Measurements from ENCODE around the gene PDE10A. TPM values are rescaled to one million over a fixed set of nuclear protein-coding genes. Genes with fewer than 3 reads are reported as not detected.

The PDE10A gene
- total RNA-seq, 1 donor from 2014 or later, result 0.79 TPM

GRCh38 chr6:165543781-165544180 lies 119.3 kb downstream of the PDE10A start:
- Histone ChIP-seq H3K36me3 (ENCODE audit: control insufficient read depth, insufficient read depth, low read length) (no peaks in the 10 kb centered on the region), H3K27me3 (ENCODE audit: control insufficient read depth, insufficient read depth, low read length) (no peaks in the 10 kb centered on the region), H3K4me3 (ENCODE audit: low read depth, low read length) (no peak overlapping the region)
- FAIRE-seq (no peak), DNase-seq (ENCODE audit: low read depth) (no peak)
- no peak for TF ChIP-seq CTCF (IDR thresholded peaks at IDR 0.05; ENCODE audit: insufficient read depth, low read length, severe bottlenecking)

DNA sequence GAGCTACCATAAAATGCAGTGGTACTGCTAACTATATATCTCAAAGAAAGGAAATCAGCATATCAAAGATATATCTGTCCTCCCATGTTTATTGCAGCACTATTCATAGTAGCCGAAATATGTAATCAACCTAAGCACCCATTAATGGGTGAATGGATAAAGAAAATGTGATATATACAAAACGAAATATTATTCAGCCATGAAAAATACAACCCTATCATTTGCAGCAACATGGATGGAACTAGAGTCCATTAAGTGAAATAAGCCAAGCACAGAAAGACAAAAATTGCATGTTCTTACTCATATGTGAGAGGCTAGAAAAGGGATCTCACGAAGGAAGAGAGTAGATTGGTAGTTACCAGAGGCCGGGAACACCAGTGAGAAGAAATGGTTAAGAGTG lies 126.1 kb downstream of the PDE10A start:
- no peak for TF ChIP-seq CTCF (IDR thresholded peaks at IDR 0.05; ENCODE audit: insufficient read depth, low read length, severe bottlenecking)
- FAIRE-seq, result no peak
- no peak for DNase-seq (ENCODE audit: low read depth)
- Histone ChIP-seq H3K4me3 (ENCODE audit: low read depth, low read length) (no peak overlapping the region), H3K36me3 (ENCODE audit: control insufficient read depth, insufficient read depth, low read length) (no peaks in the 10 kb centered on the region), H3K27me3 (ENCODE audit: control insufficient read depth, insufficient read depth, low read length) (no peaks in the 10 kb centered on the region)

DNA sequence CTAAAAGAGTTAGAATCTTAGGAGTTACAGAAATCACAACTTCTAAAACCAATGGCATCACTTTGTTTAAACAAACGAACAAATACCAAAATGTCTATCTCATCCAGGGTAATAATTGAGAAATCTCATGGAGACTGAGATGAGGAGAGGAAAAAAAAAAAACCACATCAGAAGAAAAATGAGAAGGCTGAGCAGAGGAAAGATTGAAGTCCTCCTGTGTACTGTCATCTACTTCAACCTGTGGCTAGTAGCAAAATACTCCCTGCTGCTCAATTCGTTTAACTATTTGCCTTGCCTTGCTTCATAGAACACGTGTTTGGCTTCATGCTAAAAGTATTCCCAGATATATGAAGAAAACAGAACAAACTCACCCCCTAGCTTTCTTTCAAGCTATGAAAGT lies 143.7 kb downstream of the PDE10A start:
- no peaks in the 10 kb centered on the region for H3K36me3 ChIP-seq (ENCODE audit: control insufficient read depth, insufficient read depth, low read length)
- FAIRE-seq (no peak), DNase-seq (ENCODE audit: low read depth) (no peak)
- H3K4me3 ChIP-seq (ENCODE audit: low read depth, low read length), result no peak overlapping the region
- no peak for TF ChIP-seq CTCF (IDR thresholded peaks at IDR 0.05; ENCODE audit: insufficient read depth, low read length, severe bottlenecking)
- H3K27me3 ChIP-seq (ENCODE audit: control insufficient read depth, insufficient read depth, low read length), result no peaks in the 10 kb centered on the region

DNA sequence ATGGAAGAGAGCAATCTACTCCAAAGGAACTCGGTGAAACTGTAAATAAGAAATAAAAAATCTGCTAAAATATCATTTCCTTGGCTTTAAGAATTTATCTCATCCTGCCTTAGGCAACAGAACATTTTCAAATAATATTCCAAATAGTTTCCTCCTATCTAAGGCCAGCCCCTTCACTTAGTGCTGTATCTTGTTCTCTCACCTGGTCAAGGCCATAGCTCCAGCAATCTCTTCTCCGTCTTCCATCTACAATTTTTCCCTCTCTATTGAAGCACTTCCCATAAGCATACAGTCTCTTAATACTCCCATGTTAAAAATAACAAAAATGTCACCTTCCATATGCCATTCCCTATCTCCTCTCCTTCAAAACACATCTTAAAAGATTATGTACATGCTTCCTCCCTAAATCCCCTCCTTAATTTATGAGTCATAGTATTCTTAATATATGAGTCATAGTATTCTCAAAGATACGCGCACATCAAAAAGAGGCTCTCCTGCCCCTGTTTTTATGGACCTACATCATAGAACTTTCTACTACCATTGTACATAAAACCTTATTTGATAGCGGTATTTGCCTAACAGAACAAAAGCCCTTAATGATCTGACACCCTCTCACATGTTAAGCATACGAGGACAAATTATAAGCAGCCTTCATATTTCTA lies 146.9 kb downstream of the PDE10A start:
- H3K36me3 ChIP-seq (ENCODE audit: control insufficient read depth, insufficient read depth, low read length), result no peaks in the 10 kb centered on the region
- no peaks in the 10 kb centered on the region for H3K27me3 ChIP-seq (ENCODE audit: control insufficient read depth, insufficient read depth, low read length)
- FAIRE-seq, result no peak
- H3K4me3 ChIP-seq (ENCODE audit: low read depth, low read length), result no peak overlapping the region
- no peak for DNase-seq (ENCODE audit: low read depth)
- TF ChIP-seq CTCF (IDR thresholded peaks at IDR 0.05; ENCODE audit: insufficient read depth, low read length, severe bottlenecking), result no peak

DNA sequence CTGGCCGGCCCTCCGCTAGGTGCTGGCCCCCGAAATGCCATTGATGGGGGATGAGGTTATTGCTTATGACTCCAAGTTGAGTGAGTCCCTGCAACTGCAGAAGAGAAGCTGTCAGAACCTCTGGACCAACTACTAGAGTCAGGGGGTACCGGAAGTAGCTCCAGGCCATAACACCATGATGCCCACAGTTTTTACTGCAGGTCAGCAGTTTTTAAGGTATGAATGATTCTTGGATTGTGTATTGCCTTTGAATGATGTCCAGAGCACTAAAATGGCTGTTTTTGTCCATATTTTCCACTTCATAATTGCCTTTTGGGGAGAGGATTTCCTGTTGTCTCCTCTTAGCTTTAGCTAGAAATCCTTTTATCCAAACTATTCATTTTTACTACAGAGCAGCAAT lies 148.4 kb downstream of the PDE10A start:
- TF ChIP-seq CTCF (IDR thresholded peaks at IDR 0.05; ENCODE audit: insufficient read depth, low read length, severe bottlenecking), result no peak
- FAIRE-seq (no peak), DNase-seq (ENCODE audit: low read depth) (no peak)
- Histone ChIP-seq H3K36me3 (ENCODE audit: control insufficient read depth, insufficient read depth, low read length) (no peaks in the 10 kb centered on the region), H3K27me3 (ENCODE audit: control insufficient read depth, insufficient read depth, low read length) (no peaks in the 10 kb centered on the region), H3K4me3 (ENCODE audit: low read depth, low read length) (no peak overlapping the region)

DNA sequence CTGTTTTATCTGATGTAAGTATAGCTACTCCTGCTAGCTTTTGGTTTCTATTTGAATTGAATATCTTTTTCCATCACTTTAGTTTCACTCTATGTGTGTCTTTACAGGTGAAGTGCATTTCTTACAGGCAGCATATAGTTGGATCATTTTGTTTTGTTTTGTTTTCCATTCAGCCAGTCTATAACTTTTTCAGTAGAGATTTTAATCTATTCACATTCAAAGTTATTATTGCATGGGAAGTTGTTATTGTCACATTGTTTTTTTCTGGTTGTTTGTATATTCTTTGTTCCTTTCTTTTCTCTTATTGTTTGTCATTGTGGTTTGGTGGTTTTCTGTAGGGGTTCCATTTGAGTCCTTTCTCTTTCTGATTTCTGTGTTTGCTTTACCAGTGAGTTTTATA lies 151.2 kb downstream of the PDE10A start:
- no peaks in the 10 kb centered on the region for H3K36me3 ChIP-seq (ENCODE audit: control insufficient read depth, insufficient read depth, low read length)
- FAIRE-seq (no peak), DNase-seq (ENCODE audit: low read depth) (no peak)
- no peak overlapping the region for H3K4me3 ChIP-seq (ENCODE audit: low read depth, low read length)
- no peaks in the 10 kb centered on the region for H3K27me3 ChIP-seq (ENCODE audit: control insufficient read depth, insufficient read depth, low read length)
- no peak for TF ChIP-seq CTCF (IDR thresholded peaks at IDR 0.05; ENCODE audit: insufficient read depth, low read length, severe bottlenecking)
